Esophagus squamous epithelium (tissue), 5 donors: Measurements from ENCODE around the gene TMEM200A. TPM values are rescaled to one million over a fixed set of nuclear protein-coding genes. Genes with fewer than 3 reads are reported as not detected.
A peak's percentile ranks its signal among the peaks of the same experiment; 100 is the strongest.

Experiments used
- DNase-seq: peaks from one replicate; lab custom pipeline; 2025; lab: John Stamatoyannopoulos, UW
- H3K27ac ChIP-seq, 4 donors: fragments of 200-600 bp; sonication (generic); one replicate each; pipeline ENCODE4 v1.5.1; 2016 to 2019; ENCODE audit warnings: mild to moderate bottlenecking in 1 of 4
- H3K27me3 ChIP-seq, 4 donors: fragments of 200-600 bp; sonication (generic); 1 replicate in 3 of 4; 2 replicates in 1 of 4; pipeline versions ENCODE4 v1.5.1 to v1.6.0; 2017 to 2021; ENCODE audit warnings: antibody characterized with exemption in 1 of 4
- H3K36me3 ChIP-seq, 3 donors: fragments of 200-600 bp; sonication (generic); one replicate each; pipeline ENCODE4 v1.5.1; 2016 to 2019
- H3K4me1 ChIP-seq, 3 donors: fragments of 200-600 bp; sonication (generic); one replicate each; pipeline ENCODE4 v1.5.1; 2017 to 2019
- H3K4me3 ChIP-seq, 4 donors: fragments of 200-600 bp; sonication (generic); 1 replicate in 3 of 4; 2 replicates in 1 of 4; pipeline ENCODE4 v1.5.1; 2016 to 2019; ENCODE audit warnings: mild to moderate bottlenecking in 2 of 4, moderate library complexity in 1 of 4
- H3K9me3 ChIP-seq, 3 donors: fragments of 200-600 bp; sonication (generic); one replicate each; pipeline ENCODE4 v1.5.1; 2016 to 2019
- CTCF ChIP-seq, 6 experiments: fragments of 450-650 bp in 4 of 6; fragments of 200-600 bp in 2 of 6; sonication (generic) in 2 of 6; IDR thresholded peaks; one replicate each; pipeline ENCODE4 v1.5.1; 2016 to 2019; ENCODE audit warnings: antibody characterized with exemption in 6 of 6, mild to moderate bottlenecking in 4 of 6, moderate library complexity in 4 of 6
- POLR2A ChIP-seq, 4 donors: fragments of 450-650 bp; IDR thresholded peaks; one replicate each; pipeline ENCODE4 v1.6.1; 2017; ENCODE audit warnings: antibody characterized with exemption in 4 of 4, mild to moderate bottlenecking in 4 of 4, moderate library complexity in 3 of 4
- WGBS, 2 donors: methylation state at CpG; one replicate each; pipeline ENCODE4 v1.1.5; 2018; 5-methylcytosine and 5-hydroxymethylcytosine counted together
- intact Hi-C: fragments of 100-400 bp; cut with DNase I; formaldehyde crosslinking; loops from one replicate; pipeline ENCODE4 v1.15.0; 2022
- total RNA-seq, 4 donors: library from RNA; depleted of rRNA; stranded (reverse); fragments of >200 nt; gene quantifications; one replicate each; pipeline ENCODE4 v1.1.0, GENCODE V29; 2016
- donor health status: DM: yes; HTN: yes; CAD: no.

Gene TMEM200A
- 1 to 10 TPM in 1 of 4 donors, under 1 TPM in 2, not detected in 1; 0.31 to 1.9 (median 0.62) TPM for total RNA-seq

- Histone ChIP-seq H3K9me3 (no peaks in the 10 kb centered on the region), H3K36me3 (no peaks in the 10 kb centered on the region), H3K4me3 (peak within 1 kb of the TSS; percentile 42 to 68 (median 60)), H3K27ac (peak within 1 kb of the TSS; percentile 3 to 74 (median 30)), H3K4me1 (peaks cover 7 to 30% (median 8%) of the 10 kb centered on the region in 3 donors), H3K27me3 (peaks cover 0 to 79% (median 2%) of the 10 kb centered on the region in 4 donors)
- intact Hi-C loops: no loop called here
- TF ChIP-seq POLR2A (IDR thresholded peaks at IDR 0.05): no peak
- TF ChIP-seq CTCF (IDR thresholded peaks at IDR 0.05): peak; percentile 13 to 62 (median 49)
- 2 to 8% methylated on average over 13 to 42 of the region's 84 CpGs for WGBS, 2 donors
- no peak for DNase-seq
Measured at GRCh38 chr6:130365166-130366106, at the start of gene TMEM200A. Gene TMEM200A (plus strand): TSS chr6:130366017. CDS start chr6:130440423, 74,406 bp downstream.

DNA sequence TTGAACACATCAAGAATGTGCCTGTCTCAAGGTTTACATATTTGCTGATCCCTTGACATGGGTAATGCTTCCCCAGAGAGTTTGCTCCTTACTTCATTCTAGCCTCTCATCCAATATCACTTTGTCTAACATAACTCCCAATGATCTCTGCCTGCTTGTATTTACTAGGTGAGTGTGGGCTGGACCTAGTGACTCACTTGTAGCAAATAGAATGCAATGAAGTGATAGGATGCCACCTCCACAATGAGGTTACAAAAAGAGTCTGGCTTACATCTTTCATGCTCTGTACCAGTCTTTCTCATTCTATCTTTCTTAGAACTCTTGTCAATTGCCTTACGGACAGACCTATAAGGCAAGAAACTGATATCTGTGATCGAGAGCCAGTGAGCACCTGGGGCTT lies 44.9 kb upstream of the TMEM200A start:
- no peaks in the 10 kb centered on the region for H3K27me3 ChIP-seq
- no peaks in the 10 kb centered on the region for H3K36me3 ChIP-seq
- H3K4me3 ChIP-seq: no peak overlapping the region
- no peaks in the 10 kb centered on the region for H3K9me3 ChIP-seq
- DNase-seq: no peak
- H3K27ac ChIP-seq: no peak overlapping the region
- intact Hi-C loops: loop anchor here (5.0 to 10.0 kb wide), 2 partner anchors 376 to 534 kb away; no protein-coding TSS in a partner anchor
- no peaks in the 10 kb centered on the region for H3K4me1 ChIP-seq
- WGBS, 2 donors: 90 to 95% methylated on average over 2 of the region's 2 CpGs
- TF ChIP-seq CTCF (IDR thresholded peaks at IDR 0.05): no peak
- TF ChIP-seq POLR2A (IDR thresholded peaks at IDR 0.05): no peak

DNA sequence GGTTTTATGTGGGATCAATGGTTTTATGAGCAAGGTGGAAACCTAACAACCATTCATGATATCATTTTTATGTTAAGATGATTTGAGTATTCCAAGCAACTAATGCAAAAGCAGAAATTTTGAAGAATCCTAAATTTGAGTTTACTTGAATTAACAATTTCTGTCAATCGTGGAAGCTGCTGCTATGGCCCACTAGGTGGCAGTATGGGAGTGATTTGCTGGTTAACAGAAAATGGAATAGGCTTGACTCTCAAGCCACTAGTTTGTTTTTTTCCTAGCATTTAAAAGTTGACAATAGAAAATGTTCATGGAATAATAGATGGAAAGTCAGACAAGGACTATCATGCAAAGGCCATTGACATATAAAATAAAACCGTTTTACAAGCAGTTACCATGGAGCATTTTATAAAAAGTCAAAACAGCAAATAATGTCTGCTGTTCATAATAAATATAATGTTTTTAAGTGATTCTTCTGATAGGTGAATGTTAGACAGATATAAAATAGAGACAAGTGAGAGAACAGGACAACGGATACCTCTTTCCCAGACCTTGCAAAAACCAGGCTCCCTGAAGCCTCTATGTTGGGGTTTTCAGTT lies 43.0 kb upstream of the TMEM200A start:
- peak; percentile 30 to 86 (median 80) for TF ChIP-seq CTCF (IDR thresholded peaks at IDR 0.05)
- no peak for TF ChIP-seq POLR2A (IDR thresholded peaks at IDR 0.05)
- 3 to 6% methylated on average over 3 of the region's 3 CpGs for WGBS, 2 donors
- Histone ChIP-seq H3K9me3 (no peaks in the 10 kb centered on the region), H3K4me3 (no peak overlapping the region), H3K27me3 (no peaks in the 10 kb centered on the region), H3K36me3 (no peaks in the 10 kb centered on the region), H3K4me1 (no peaks in the 10 kb centered on the region), H3K27ac (no peak overlapping the region)
- DNase-seq: no peak
- intact Hi-C loops: loop anchor here (5.0 to 10.0 kb wide), 2 partner anchors 375 to 532 kb away; no protein-coding TSS in a partner anchor

GRCh38 chr6:130324657-130325056 lies 41.2 kb upstream of the TMEM200A start:
- DNase-seq: no peak
- intact Hi-C loops: loop anchor here (5.0 to 10.0 kb wide), 2 partner anchors 373 to 530 kb away; no protein-coding TSS in a partner anchor
- TF ChIP-seq POLR2A (IDR thresholded peaks at IDR 0.05) (no peak), CTCF (IDR thresholded peaks at IDR 0.05) (no peak)
- Histone ChIP-seq H3K4me3 (no peak overlapping the region), H3K9me3 (no peaks in the 10 kb centered on the region), H3K27me3 (no peaks in the 10 kb centered on the region), H3K36me3 (no peaks in the 10 kb centered on the region), H3K4me1 (no peaks in the 10 kb centered on the region), H3K27ac (no peak overlapping the region)
- WGBS, 2 donors: 51 to 69% methylated on average over 4 of the region's 4 CpGs
